Neural cell (in vitro differentiated cells): ENCODE results near the gene TUBGCP2. TPM values are rescaled to one million over a fixed set of nuclear protein-coding genes. Genes with fewer than 3 reads are reported as not detected.

ENCODE experiments used
- H2AFZ ChIP-seq: fragments of 200-600, 300-800 bp; sonication (generic), shearing (Covaris generic); 2 replicates; pipeline ENCODE4 v1.6.0; 2014; ENCODE audit warnings: low read depth, mild to moderate bottlenecking, antibody characterized with exemption, low read length, moderate library complexity
- H3F3A ChIP-seq: fragments of 200-600 bp; shearing (Covaris generic); 2 replicates; pipeline ENCODE4 v1.6.1; 2016; ENCODE audit warnings: mild to moderate bottlenecking, moderate library complexity, mixed read lengths, antibody characterized with exemption, low read length; ENCODE audit not compliant: insufficient read depth, poor library complexity, severe bottlenecking
- H3K27ac ChIP-seq: fragments of 200-600, 300-800 bp; sonication (generic), shearing (Covaris generic); 2 replicates; pipeline ENCODE4 v1.5.1; 2014; ENCODE audit warnings: mild to moderate bottlenecking, low read length, moderate library complexity
- H3K27me3 ChIP-seq: fragments of 300-800, 200-600 bp; sonication (generic), shearing (Covaris generic); 2 replicates; pipeline ENCODE4 v1.6.0; 2014; ENCODE audit warnings: mild to moderate bottlenecking, low read depth, low read length, moderate library complexity; ENCODE audit not compliant: insufficient read depth
- H3K36me3 ChIP-seq: fragments of 300-800, 200-600 bp; sonication (generic), shearing (Covaris generic); 2 replicates; pipeline ENCODE4 v1.5.1; 2014; ENCODE audit warnings: mild to moderate bottlenecking, antibody characterized with exemption, low read length, moderate library complexity; ENCODE audit not compliant: insufficient read depth
- H3K4me2 ChIP-seq: fragments of 300-800, 200-600 bp; sonication (generic), shearing (Covaris generic); 2 replicates; pipeline ENCODE4 v1.6.0; 2014; ENCODE audit warnings: mild to moderate bottlenecking, low read length
- H3K4me3 ChIP-seq: fragments of 300-800, 200-600 bp; sonication (generic), shearing (Covaris generic); 2 replicates; pipeline ENCODE4 v1.5.1; 2014; ENCODE audit warnings: mild to moderate bottlenecking, low read length, moderate library complexity
- H3K79me2 ChIP-seq: fragments of 200-600 bp; shearing (Covaris generic); replicated peaks from 2 replicates; pipeline ENCODE4 v1.6.0; 2014; ENCODE audit warnings: mild to moderate bottlenecking, low read length, moderate library complexity; ENCODE audit not compliant: insufficient read depth
- H3K9ac ChIP-seq: fragments of 300-800, 200-600 bp; sonication (generic), shearing (Covaris generic); 2 replicates; pipeline ENCODE4 v1.6.1; 2016; ENCODE audit warnings: mild to moderate bottlenecking, low read length, mixed read lengths
- H3K9me2 ChIP-seq: fragments of 200-600 bp; shearing (Covaris generic); 2 replicates; pipeline ENCODE4 v1.6.1; 2016; ENCODE audit warnings: mild to moderate bottlenecking, low read length, mixed read lengths; ENCODE audit not compliant: insufficient read depth
- H3K9me3 ChIP-seq: fragments of 200-600, 300-800 bp; sonication (generic), shearing (Covaris generic); 2 replicates; pipeline ENCODE4 v1.6.1; 2016; ENCODE audit warnings: mild to moderate bottlenecking, mixed run types, low read length, moderate library complexity, mixed read lengths
- H4K20me1 ChIP-seq: fragments of 200-600 bp; shearing (Covaris generic); 2 replicates; pipeline ENCODE4 v1.6.1; 2016; ENCODE audit warnings: mild to moderate bottlenecking, mixed run types; ENCODE audit not compliant: insufficient read depth
- CTCF ChIP-seq: fragments of 450-650 bp; IDR thresholded peaks from 2 replicates; pipeline ENCODE4 v1.5.1; 2014; ENCODE audit warnings: antibody characterized with exemption, mild to moderate bottlenecking, moderate library complexity; ENCODE audit not compliant: poor library complexity, severe bottlenecking
- EP300 ChIP-seq: fragments of 450-650 bp; conservative IDR thresholded peaks from 2 replicates; pipeline ENCODE4 v1.6.1; 2014; ENCODE audit warnings: antibody characterized with exemption, mild to moderate bottlenecking, moderate library complexity; ENCODE audit not compliant: poor library complexity, severe bottlenecking
- EZH2 ChIP-seq: fragments of 200-600, 300-800 bp; shearing (Covaris generic), sonication (generic); IDR thresholded peaks from 2 replicates; pipeline ENCODE4 v1.6.1; 2014; ENCODE audit warnings: antibody characterized with exemption, low read length, borderline replicate concordance, mild to moderate bottlenecking; ENCODE audit not compliant: insufficient read depth, poor library complexity, severe bottlenecking
- MXI1 ChIP-seq: fragments of 450-650 bp; conservative IDR thresholded peaks from 2 replicates; pipeline ENCODE4 v1.6.1; 2014; ENCODE audit warnings: antibody characterized with exemption, mild to moderate bottlenecking; ENCODE audit not compliant: poor library complexity, severe bottlenecking
- POLR2AphosphoS5 ChIP-seq: IDR thresholded peaks from 2 replicates; pipeline ENCODE4 v1.6.1; 2012
- RAD21 ChIP-seq: fragments of 450-650 bp; conservative IDR thresholded peaks from 2 replicates; pipeline ENCODE4 v1.6.1; 2014; ENCODE audit warnings: antibody characterized with exemption, mild to moderate bottlenecking, moderate library complexity
- REST ChIP-seq: IDR thresholded peaks from 2 replicates; pipeline ENCODE4 v1.6.1; 2012; ENCODE audit warnings: borderline replicate concordance
- SMC3 ChIP-seq: fragments of 450-650 bp; conservative IDR thresholded peaks from 2 replicates; pipeline ENCODE4 v1.6.1; 2014; ENCODE audit warnings: antibody characterized with exemption, mild to moderate bottlenecking, moderate library complexity; ENCODE audit not compliant: poor library complexity
- TAF1 ChIP-seq: IDR thresholded peaks from 2 replicates; pipeline ENCODE4 v1.6.1; 2012; ENCODE audit warnings: low read depth
- polyA plus RNA-seq: library from polyadenylated mRNA; depleted of rRNA; stranded (reverse); fragments of >200 nt; gene quantifications from 2 replicates; pipeline ENCODE4 v1.2.3, GENCODE V29; 2014

TUBGCP2 gene
- polyA plus RNA-seq, 1 donor from 2014 or later: 34.5 TPM

GRCh38 chr10:133339708-133340380, 31.2 kb upstream of the TUBGCP2 start:
- H3K4me2 ChIP-seq: no peak overlapping the region
- H3F3A ChIP-seq: no peaks in the 10 kb centered on the region
- no peaks in the 10 kb centered on the region for H3K36me3 ChIP-seq
- no peaks in the 10 kb centered on the region for H3K9me2 ChIP-seq
- no peak overlapping the region for H3K9ac ChIP-seq
- peaks cover 21% of the 10 kb centered on the region for H3K27me3 ChIP-seq
- no peak overlapping the region for H2AFZ ChIP-seq
- TF ChIP-seq POLR2AphosphoS5 (no peak), EZH2 (no peak), SMC3 (no peak), RAD21 (no peak), MXI1 (no peak), REST (no peak), TAF1 (no peak), EP300 (no peak), CTCF (no peak)
- no peak overlapping the region for H3K27ac ChIP-seq
- H4K20me1 ChIP-seq: no peaks in the 10 kb centered on the region
- no peaks in the 10 kb centered on the region for H3K79me2 ChIP-seq
- H3K9me3 ChIP-seq: peaks cover under 1% of the 10 kb centered on the region
- no peak overlapping the region for H3K4me3 ChIP-seq

GRCh38 chr10:133338080-133339071, 29.7 kb upstream of the TUBGCP2 start:
- peaks cover 26% of the 10 kb centered on the region for H3K27me3 ChIP-seq
- H3K9ac ChIP-seq: no peak overlapping the region
- peaks cover 5% of the 10 kb centered on the region for H3K9me3 ChIP-seq
- no peak overlapping the region for H3K27ac ChIP-seq
- no peak overlapping the region for H2AFZ ChIP-seq
- H4K20me1 ChIP-seq: no peaks in the 10 kb centered on the region
- H3K4me3 ChIP-seq: no peak overlapping the region
- H3K4me2 ChIP-seq: no peak overlapping the region
- H3K9me2 ChIP-seq: no peaks in the 10 kb centered on the region
- no peaks in the 10 kb centered on the region for H3K36me3 ChIP-seq
- H3K79me2 ChIP-seq: no peaks in the 10 kb centered on the region
- TF ChIP-seq REST (no peak), SMC3 (no peak), CTCF (no peak)
- H3F3A ChIP-seq: no peaks in the 10 kb centered on the region
